Astrocyte (in vitro differentiated cells and primary cell): Measurements from ENCODE around the gene CHST6. TPM values are rescaled to one million over a fixed set of nuclear protein-coding genes. Genes with fewer than 3 reads are reported as not detected.

ENCODE experiments used
- DNase-seq: peaks from one replicate; pipeline ENCODE4 v3.0.0-alpha.2; 2010; ENCODE audit warnings: low read depth
- FAIRE-seq: peaks from 2 replicates; lab custom pipeline; 2011; peaks lifted over from hg19 to GRCh38; lab: Jason Lieb, UNC
- H2AFZ ChIP-seq: 2 replicates; pipeline ENCODE4 v1.6.0; 2012; ENCODE audit warnings: low read depth, low read length, inconsistent platforms
- H3K27ac ChIP-seq: 2 replicates; pipeline ENCODE4 v1.5.1; 2011; ENCODE audit warnings: low read depth, low read length, inconsistent platforms
- H3K27me3 ChIP-seq: 2 replicates; pipeline ENCODE4 v1.6.0; 2011; ENCODE audit warnings: low read length, inconsistent platforms; ENCODE audit not compliant: insufficient read depth
- H3K36me3 ChIP-seq: 2 replicates; pipeline ENCODE4 v1.5.1; 2011; ENCODE audit warnings: low read length, inconsistent platforms; ENCODE audit not compliant: insufficient read depth
- H3K4me1 ChIP-seq: 2 replicates; pipeline ENCODE4 v1.5.1; 2011; ENCODE audit warnings: low read length, inconsistent platforms; ENCODE audit not compliant: insufficient read depth
- H3K4me2 ChIP-seq: 2 replicates; pipeline ENCODE4 v1.6.0; 2012; ENCODE audit warnings: low read length, inconsistent platforms
- H3K4me3 ChIP-seq: 2 replicates; pipeline ENCODE4 v1.5.1; 2011; ENCODE audit warnings: low read depth, mild to moderate bottlenecking, low read length, inconsistent platforms; ENCODE audit not compliant: insufficient read depth
- H3K79me2 ChIP-seq: 2 replicates; pipeline ENCODE4 v1.6.0; 2012; ENCODE audit warnings: mild to moderate bottlenecking, low read length, inconsistent platforms; ENCODE audit not compliant: insufficient read depth
- H3K9ac ChIP-seq: 2 replicates; pipeline ENCODE4 v1.6.0; 2012; ENCODE audit warnings: mild to moderate bottlenecking, low read length, inconsistent platforms
- H3K9me3 ChIP-seq: 2 replicates; pipeline ENCODE4 v1.5.1; 2012; ENCODE audit warnings: low read depth, mild to moderate bottlenecking, low read length, inconsistent platforms; ENCODE audit not compliant: insufficient read depth
- H4K20me1 ChIP-seq: 2 replicates; pipeline ENCODE4 v1.6.0; 2012; ENCODE audit warnings: low read length, inconsistent platforms; ENCODE audit not compliant: insufficient read depth
- H3K27ac Mint-ChIP-seq: one replicate; pipeline ENCODE4 v1.8.0; 2021; ENCODE audit warnings: mild to moderate bottlenecking, mixed read lengths; ENCODE audit not compliant: unreplicated experiment
- H3K27me3 Mint-ChIP-seq: one replicate; pipeline ENCODE4 v1.8.0; 2021; ENCODE audit warnings: low read depth, mixed read lengths; ENCODE audit not compliant: unreplicated experiment
- H3K36me3 Mint-ChIP-seq: one replicate; pipeline ENCODE4 v1.8.0; 2021; ENCODE audit warnings: low read depth, mixed read lengths; ENCODE audit not compliant: unreplicated experiment
- H3K4me1 Mint-ChIP-seq: one replicate; pipeline ENCODE4 v1.8.0; 2021; ENCODE audit warnings: low read depth, mixed read lengths; ENCODE audit not compliant: unreplicated experiment
- H3K4me3 Mint-ChIP-seq: one replicate; pipeline ENCODE4 v1.8.0; 2021; ENCODE audit warnings: mild to moderate bottlenecking, moderate library complexity, mixed read lengths; ENCODE audit not compliant: unreplicated experiment
- H3K9me3 Mint-ChIP-seq: one replicate; pipeline ENCODE4 v1.8.0; 2021; ENCODE audit warnings: mild to moderate bottlenecking, mixed read lengths; ENCODE audit not compliant: unreplicated experiment
- CTCF ChIP-seq: IDR thresholded peaks from 2 replicates; pipeline ENCODE4 v1.5.1; 2011; ENCODE audit warnings: low read depth, mild to moderate bottlenecking, inconsistent platforms, low read length, moderate library complexity; ENCODE audit not compliant: insufficient read depth
- EZH2 ChIP-seq: IDR thresholded peaks from 2 replicates; pipeline ENCODE4 v1.6.1; 2012; ENCODE audit warnings: mild to moderate bottlenecking, low read length, inconsistent platforms; ENCODE audit not compliant: insufficient read depth
- total RNA-seq: library from RNA; stranded (reverse); gene quantifications from 2 replicates; pipeline ENCODE4 v1.2.1, GENCODE V29; 2021

The CHST6 gene
- total RNA-seq, 1 donor from 2014 or later: 2.5 TPM

GRCh38 chr16:75514296-75514695 is 19.1 kb upstream of the CHST6 start:
- no peak overlapping the region for H3K4me3 ChIP-seq
- no peak overlapping the region for H2AFZ ChIP-seq
- peaks cover 3% of the 10 kb centered on the region for H4K20me1 ChIP-seq
- FAIRE-seq (no peak), DNase-seq (no peak)
- peaks cover under 1% of the 10 kb centered on the region for H3K4me1 Mint-ChIP-seq
- no peak overlapping the region for H3K27ac Mint-ChIP-seq
- TF ChIP-seq EZH2: no peak
- no peak for TF ChIP-seq CTCF
- H3K36me3 ChIP-seq: no peaks in the 10 kb centered on the region
- no peak overlapping the region for H3K27ac ChIP-seq
- no peak overlapping the region for H3K4me3 Mint-ChIP-seq
- H3K27me3 ChIP-seq: no peaks in the 10 kb centered on the region
- no peaks in the 10 kb centered on the region for H3K27me3 Mint-ChIP-seq
- peaks cover 10% of the 10 kb centered on the region for H3K4me1 ChIP-seq
- peaks cover 2% of the 10 kb centered on the region for H3K36me3 Mint-ChIP-seq
- H3K9ac ChIP-seq: no peak overlapping the region
- H3K9me3 Mint-ChIP-seq: no peaks in the 10 kb centered on the region
- H3K4me2 ChIP-seq: no peak overlapping the region
- no peaks in the 10 kb centered on the region for H3K9me3 ChIP-seq
- H3K79me2 ChIP-seq: no peaks in the 10 kb centered on the region

- no peaks in the 10 kb centered on the region for H3K36me3 Mint-ChIP-seq
- TF ChIP-seq CTCF (no peak), EZH2 (no peak)
- Histone ChIP-seq H2AFZ (no peak overlapping the region), H3K9me3 (no peaks in the 10 kb centered on the region), H3K27ac (no peak overlapping the region), H4K20me1 (no peaks in the 10 kb centered on the region), H3K4me3 (no peak overlapping the region), H3K4me2 (peak overlapping the region; percentile 21), H3K4me1 (peaks cover 8% of the 10 kb centered on the region), H3K36me3 (no peaks in the 10 kb centered on the region), H3K9ac (no peak overlapping the region), H3K27me3 (no peaks in the 10 kb centered on the region), H3K79me2 (no peaks in the 10 kb centered on the region)
- H3K27me3 Mint-ChIP-seq: peaks cover 7% of the 10 kb centered on the region
- no peak for FAIRE-seq
- H3K27ac Mint-ChIP-seq: peak overlapping the region; percentile 2
- H3K4me1 Mint-ChIP-seq: peaks cover 10% of the 10 kb centered on the region
- no peak overlapping the region for H3K4me3 Mint-ChIP-seq
- H3K9me3 Mint-ChIP-seq: no peaks in the 10 kb centered on the region
- DNase-seq: peak; percentile 58
These were observed 11.3 kb upstream of the CHST6 start for GRCh38 chr16:75506574-75506973.

- no peak overlapping the region for H3K4me3 Mint-ChIP-seq
These were observed 10.9 kb upstream of the CHST6 start for GRCh38 chr16:75506107-75506506.

More at GRCh38 chr16:75506107-75506506, 10.9 kb upstream of the CHST6 start:
- Histone ChIP-seq H3K79me2 (no peaks in the 10 kb centered on the region), H3K4me2 (peak overlapping the region; percentile 21), H3K9ac (no peak overlapping the region), H4K20me1 (no peaks in the 10 kb centered on the region), H3K4me3 (no peak overlapping the region), H2AFZ (no peak overlapping the region), H3K9me3 (no peaks in the 10 kb centered on the region), H3K27me3 (no peaks in the 10 kb centered on the region), H3K27ac (no peak overlapping the region), H3K36me3 (no peaks in the 10 kb centered on the region), H3K4me1 (peaks cover 8% of the 10 kb centered on the region)
- Mint-ChIP-seq H3K27ac (no peak overlapping the region), H3K9me3 (no peaks in the 10 kb centered on the region), H3K36me3 (no peaks in the 10 kb centered on the region), H3K27me3 (peaks cover 7% of the 10 kb centered on the region), H3K4me1 (peaks cover 10% of the 10 kb centered on the region)
- DNase-seq (no peak), FAIRE-seq (no peak)
- no peak for TF ChIP-seq CTCF
- no peak for TF ChIP-seq EZH2
